Uterus (tissue), 4 donors: ENCODE measurements around the gene ANKRD40CL. TPM values are rescaled to one million over a fixed set of nuclear protein-coding genes. Genes with fewer than 3 reads are reported as not detected.

Source experiments
- DNase-seq, 2 donors: peaks; one replicate each; pipeline ENCODE4 v3.0.0-alpha.2; 2019 to 2020
- H3K27ac ChIP-seq, 2 donors: fragments of 200-600 bp; sonication (generic); 1 replicate in 1 of 2; 2 replicates in 1 of 2; pipeline ENCODE4 v1.5.1; 2016 to 2018
- H3K27me3 ChIP-seq, 2 donors: fragments of 200-600 bp; sonication (generic); one replicate each; pipeline ENCODE4 v1.5.1; 2018 to 2019; ENCODE audit warnings: control low read depth in 1 of 2
- H3K36me3 ChIP-seq, 2 donors: fragments of 200-600 bp; sonication (generic); one replicate each; pipeline ENCODE4 v1.5.1; 2019; ENCODE audit warnings: control low read depth in 1 of 2
- H3K4me1 ChIP-seq, 2 donors: fragments of 200-600 bp; sonication (generic); one replicate each; pipeline ENCODE4 v1.5.1; 2018 to 2019; ENCODE audit warnings: control low read depth in 1 of 2
- H3K4me3 ChIP-seq, 2 donors: fragments of 200-600 bp; sonication (generic); 1 replicate in 1 of 2; 2 replicates in 1 of 2; pipeline ENCODE4 v1.5.1; 2018 to 2019; ENCODE audit warnings: mild to moderate bottlenecking in 1 of 2
- H3K9me3 ChIP-seq, 2 donors: fragments of 200-600 bp; sonication (generic); one replicate each; pipeline ENCODE4 v1.5.1; 2019; ENCODE audit warnings: control low read depth in 1 of 2
- CTCF ChIP-seq, 4 experiments: fragments of 200-600 bp in 2 of 4; fragments of 450-650 bp in 2 of 4; sonication (generic) in 2 of 4; IDR thresholded peaks; one replicate each; pipeline ENCODE4 v1.5.1; 2016 to 2019; ENCODE audit warnings: antibody characterized with exemption in 4 of 4, mild to moderate bottlenecking in 2 of 4, moderate library complexity in 1 of 4
- POLR2A ChIP-seq, 2 donors: fragments of 450-650 bp; IDR thresholded peaks; one replicate each; pipeline ENCODE4 v1.6.1; 2016; ENCODE audit warnings: antibody characterized with exemption in 2 of 2, mild to moderate bottlenecking in 1 of 2, moderate library complexity in 1 of 2
- intact Hi-C: fragments of 100-400 bp; cut with DNase I; formaldehyde crosslinking; loops from one replicate; pipeline ENCODE4 v1.15.1; 2023; ENCODE audit warnings: low total_unique reads
- total RNA-seq, 4 donors: library from RNA; depleted of rRNA in 3 of 4; stranded (reverse); fragments of >200 nt in 3 of 4; gene quantifications; one replicate each; pipeline versions ENCODE4 v1.1.0 to v1.2.4, GENCODE V29; 2014 to 2023
- donor health status: DM: yes; HTN: yes; CAD: no.

ANKRD40CL gene
- total RNA-seq, 4 donors from 2014 or later: not detected

GRCh38 chr17:50763716-50764475, 3.4 kb downstream of the ANKRD40CL start:
- H3K27me3 ChIP-seq: no peaks in the 10 kb centered on the region
- H3K4me1 ChIP-seq: no peaks in the 10 kb centered on the region
- no peak overlapping the region for H3K27ac ChIP-seq
- DNase-seq: no peak
- intact Hi-C loops: no loop called here
- H3K36me3 ChIP-seq: no peaks in the 10 kb centered on the region
- no peaks in the 10 kb centered on the region for H3K9me3 ChIP-seq
- no peak for TF ChIP-seq CTCF (IDR thresholded peaks at IDR 0.05)
- TF ChIP-seq POLR2A (IDR thresholded peaks at IDR 0.05): no peak
- H3K4me3 ChIP-seq: no peak overlapping the region

GRCh38 chr17:50762177-50762576, 5.1 kb downstream of the ANKRD40CL start:
- no peak overlapping the region for H3K27ac ChIP-seq

GRCh38 chr17:50758989-50759544, 8.3 kb downstream of the ANKRD40CL start:
- no peak for DNase-seq
- Histone ChIP-seq H3K36me3 (no peaks in the 10 kb centered on the region), H3K9me3 (no peaks in the 10 kb centered on the region), H3K27ac (no peak overlapping the region), H3K4me3 (no peak overlapping the region), H3K27me3 (no peaks in the 10 kb centered on the region), H3K4me1 (no peaks in the 10 kb centered on the region)
- TF ChIP-seq CTCF (IDR thresholded peaks at IDR 0.05): no peak
- TF ChIP-seq POLR2A (IDR thresholded peaks at IDR 0.05): no peak
- intact Hi-C loops: no loop called here

More at GRCh38 chr17:50762177-50762576, 5.1 kb downstream of the ANKRD40CL start:
- no peak for DNase-seq
- Histone ChIP-seq H3K36me3 (no peaks in the 10 kb centered on the region), H3K4me3 (no peak overlapping the region), H3K27me3 (no peaks in the 10 kb centered on the region), H3K4me1 (no peaks in the 10 kb centered on the region), H3K9me3 (no peaks in the 10 kb centered on the region)
- no peak for TF ChIP-seq POLR2A (IDR thresholded peaks at IDR 0.05)
- TF ChIP-seq CTCF (IDR thresholded peaks at IDR 0.05): no peak
- intact Hi-C loops: no loop called here

- Histone ChIP-seq H3K36me3 (no peaks in the 10 kb centered on the region), H3K4me3 (no peak overlapping the region), H3K4me1 (no peaks in the 10 kb centered on the region), H3K9me3 (no peaks in the 10 kb centered on the region), H3K27me3 (no peaks in the 10 kb centered on the region), H3K27ac (no peak overlapping the region)
- no peak for DNase-seq
- TF ChIP-seq POLR2A (IDR thresholded peaks at IDR 0.05) (no peak), CTCF (IDR thresholded peaks at IDR 0.05) (no peak)
- intact Hi-C loops: no loop called here
Measured at GRCh38 chr17:50758524-50758923, 8.8 kb downstream of the ANKRD40CL start.

GRCh38 chr17:50754521-50754920, 12.8 kb downstream of the ANKRD40CL start:
- intact Hi-C loops: no loop called here
- Histone ChIP-seq H3K4me1 (no peaks in the 10 kb centered on the region), H3K36me3 (no peaks in the 10 kb centered on the region), H3K4me3 (no peak overlapping the region), H3K9me3 (no peaks in the 10 kb centered on the region), H3K27ac (no peak overlapping the region), H3K27me3 (no peaks in the 10 kb centered on the region)
- DNase-seq: no peak
- no peak for TF ChIP-seq POLR2A (IDR thresholded peaks at IDR 0.05)
- TF ChIP-seq CTCF (IDR thresholded peaks at IDR 0.05): no peak
